GM21447 (cell line): ENCODE results near the gene TCP11L2.
"Not testable (repeated sequence)": the region's sequence is repeated elsewhere in the genome, so short reads cannot be mapped to it uniquely, and the experiment has no call there.

Experiments
- ATAC-seq: cut with Tn5 transposase; IDR thresholded peaks from one replicate; pipeline ENCODE4 v1.9.1; 2021; ENCODE audit not compliant: unreplicated experiment

TCP11L2 gene

GRCh38 chr12:106341086-106341877 is 38.7 kb downstream of the TCP11L2 start:
- no peak for ATAC-seq

GRCh38 chr12:106342397-106343213 is 40.1 kb downstream of the TCP11L2 start:
- no peak for ATAC-seq

- no peak for ATAC-seq
Measured at GRCh38 chr12:106343214-106343528, 40.6 kb downstream of the TCP11L2 start.

- no peak for ATAC-seq
Measured at GRCh38 chr12:106344131-106344530, 41.6 kb downstream of the TCP11L2 start.

- no peak for ATAC-seq
Measured at GRCh38 chr12:106345746-106346145, 43.2 kb downstream of the TCP11L2 start.

GRCh38 chr12:106348411-106348810 is 45.9 kb downstream of the TCP11L2 start:
- no peak for ATAC-seq

- no peak for ATAC-seq
Measured at GRCh38 chr12:106353175-106353574, 50.6 kb downstream of the TCP11L2 start.

- ATAC-seq: peak; percentile 91
Measured at GRCh38 chr12:106357549-106358395, 55.2 kb downstream of the TCP11L2 start, which contains the start of gene POLR3B. POLR3B (plus strand) TSS chr12:106357748; CDS start chr12:106357880, 132 bp downstream.

- ATAC-seq: peak; percentile 13
Measured at GRCh38 chr12:106358396-106359241, 56.1 kb downstream of the TCP11L2 start.

GRCh38 chr12:106359646-106360399 is 57.3 kb downstream of the TCP11L2 start:
- no peak for ATAC-seq

- no peak for ATAC-seq
Measured at GRCh38 chr12:106360400-106360994, 58.0 kb downstream of the TCP11L2 start.

GRCh38 chr12:106362971-106363370 is 60.4 kb downstream of the TCP11L2 start:
- ATAC-seq: no peak

- no peak for ATAC-seq
Measured at GRCh38 chr12:106364261-106364660, 61.7 kb downstream of the TCP11L2 start.

GRCh38 chr12:106369624-106370346 is 67.3 kb downstream of the TCP11L2 start:
- no peak for ATAC-seq

GRCh38 chr12:106378788-106379187 is 76.3 kb downstream of the TCP11L2 start:
- ATAC-seq: no peak

- ATAC-seq: no peak
Measured at GRCh38 chr12:106380954-106381353, 78.4 kb downstream of the TCP11L2 start.

- not testable (repeated sequence) for ATAC-seq
Measured at GRCh38 chr12:106381866-106382265, 79.3 kb downstream of the TCP11L2 start.

- ATAC-seq: no peak
Measured at GRCh38 chr12:106386813-106387535, 84.4 kb downstream of the TCP11L2 start.
